NCI-H1048 (cell line): ENCODE data around the gene UBE2J2.
A peak's percentile ranks its signal among the peaks of the same experiment; 100 is the strongest.

Experiments
- DNase-seq: peaks from one replicate; lab custom pipeline; 2025; lab: John Stamatoyannopoulos, UW

UBE2J2 gene

DNA sequence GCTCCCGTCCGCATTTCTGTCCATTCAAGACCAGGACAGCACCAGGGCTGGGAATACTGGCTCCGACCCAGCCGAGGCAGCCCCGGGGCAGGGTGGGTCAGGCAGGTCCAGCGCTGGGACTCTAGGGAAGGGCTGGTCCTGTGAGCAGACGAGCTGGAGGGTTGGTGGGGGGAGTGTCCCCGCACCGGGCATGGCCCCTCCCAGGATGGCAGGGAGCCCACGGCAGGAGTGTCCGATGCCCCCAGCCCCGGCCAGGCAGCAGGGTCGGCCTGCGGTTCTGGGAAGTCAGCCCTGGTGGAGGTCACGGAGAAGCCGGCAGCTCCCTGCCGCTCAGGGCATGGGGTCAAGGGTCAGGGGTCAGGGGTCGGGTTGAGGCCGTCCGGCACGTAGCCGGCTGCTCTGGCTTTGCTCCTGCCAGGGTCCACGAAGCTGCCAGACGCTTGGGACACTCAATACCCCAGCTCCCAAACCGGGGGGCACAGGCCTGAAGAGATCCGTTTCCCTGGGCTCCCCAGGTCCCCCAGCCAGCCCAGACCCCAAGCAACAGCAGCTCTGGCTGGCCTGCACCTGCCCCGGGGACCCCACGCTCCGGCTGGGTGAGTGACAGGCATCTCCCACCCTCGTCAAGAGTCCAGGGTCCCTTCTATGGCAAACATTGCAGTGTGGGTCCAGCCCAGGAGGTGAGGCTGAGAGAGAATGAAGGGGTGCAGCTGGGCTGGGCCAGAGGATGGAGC lies 33.9 kb downstream of the UBE2J2 start:
- no peak for DNase-seq

DNA sequence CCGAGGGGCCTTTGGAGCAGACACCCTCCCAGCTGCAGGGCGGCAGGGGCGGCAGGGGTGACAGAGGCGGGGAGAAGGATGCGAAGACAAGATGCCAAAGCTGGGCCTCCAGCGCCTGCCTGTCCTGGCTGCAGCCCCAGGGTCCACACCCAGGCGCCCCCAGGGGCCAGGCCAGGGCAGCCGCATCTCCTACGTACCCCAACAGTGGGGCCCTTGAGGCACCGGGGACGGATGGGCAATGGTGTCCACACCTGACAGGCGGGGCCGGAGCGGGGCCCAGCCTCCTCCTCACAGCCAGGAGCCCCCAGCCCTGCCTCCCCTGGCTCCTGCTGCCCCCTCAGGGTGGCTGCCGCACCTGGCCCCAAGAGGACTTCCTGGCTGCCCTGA lies 34.4 kb downstream of the UBE2J2 start:
- no peak for DNase-seq

DNA sequence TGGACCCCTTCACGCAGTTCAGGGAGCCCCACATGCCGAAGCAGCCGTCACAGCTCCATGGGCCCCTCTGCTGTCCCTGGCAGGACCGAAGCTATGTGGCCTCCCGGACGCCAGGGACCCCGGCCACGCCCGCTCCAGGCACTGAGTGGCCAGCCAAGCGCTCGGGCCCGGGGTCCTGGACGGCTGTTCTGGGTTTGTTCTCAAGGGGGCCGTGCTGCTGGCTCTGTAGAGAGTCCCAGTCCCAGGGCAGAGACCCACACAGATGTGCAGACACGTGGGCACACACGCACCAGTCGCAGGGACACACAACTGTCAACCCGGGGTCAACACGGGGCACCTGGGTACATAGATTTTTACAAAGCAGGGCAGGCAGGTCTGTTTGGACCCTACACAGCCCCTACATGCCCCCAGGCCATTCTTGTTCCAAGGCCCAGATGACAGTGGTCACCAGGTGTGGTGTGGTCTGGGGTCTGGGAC lies 34.9 kb downstream of the UBE2J2 start:
- DNase-seq: no peak

DNA sequence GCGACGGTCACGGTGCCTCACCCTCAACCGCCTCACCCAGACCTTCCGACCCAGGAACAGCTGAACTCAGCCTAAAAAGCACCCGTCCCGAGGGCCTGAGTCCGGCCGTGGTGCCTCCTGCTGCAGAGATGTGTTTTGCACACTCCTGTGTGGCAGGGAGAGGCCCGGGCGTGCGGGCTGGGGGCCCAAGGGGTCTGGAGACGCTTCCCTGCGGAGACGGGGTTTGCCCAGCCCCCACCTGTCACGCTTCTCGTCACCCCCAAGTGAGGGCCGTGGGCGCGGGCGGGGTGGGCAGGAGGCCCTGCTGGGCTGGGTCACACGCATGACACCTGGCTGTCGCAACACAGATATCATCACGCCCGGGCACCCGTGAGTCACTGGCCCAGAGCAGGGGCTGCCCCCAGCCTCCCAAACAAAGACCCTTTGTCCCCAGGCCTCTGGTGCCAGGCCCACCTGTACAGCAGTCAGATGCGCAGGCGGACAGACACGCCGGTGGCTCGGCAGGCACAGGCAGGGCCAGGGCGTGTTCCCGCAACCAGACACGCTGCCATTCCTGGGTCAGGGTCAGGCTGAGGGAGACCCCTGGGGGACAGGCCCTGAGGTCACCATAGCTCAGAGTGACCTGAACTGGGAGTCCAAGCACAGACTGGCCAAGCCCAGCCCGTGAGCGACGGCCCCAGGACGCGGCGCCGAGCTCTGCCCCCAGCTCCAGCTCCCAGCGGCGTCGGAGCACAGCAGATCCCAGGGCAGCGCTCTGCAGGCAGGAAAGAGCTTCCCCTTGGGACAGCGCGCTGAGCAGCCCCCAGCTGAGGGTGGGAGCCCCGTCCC lies 35.6 kb downstream of the UBE2J2 start:
- DNase-seq: no peak

DNA sequence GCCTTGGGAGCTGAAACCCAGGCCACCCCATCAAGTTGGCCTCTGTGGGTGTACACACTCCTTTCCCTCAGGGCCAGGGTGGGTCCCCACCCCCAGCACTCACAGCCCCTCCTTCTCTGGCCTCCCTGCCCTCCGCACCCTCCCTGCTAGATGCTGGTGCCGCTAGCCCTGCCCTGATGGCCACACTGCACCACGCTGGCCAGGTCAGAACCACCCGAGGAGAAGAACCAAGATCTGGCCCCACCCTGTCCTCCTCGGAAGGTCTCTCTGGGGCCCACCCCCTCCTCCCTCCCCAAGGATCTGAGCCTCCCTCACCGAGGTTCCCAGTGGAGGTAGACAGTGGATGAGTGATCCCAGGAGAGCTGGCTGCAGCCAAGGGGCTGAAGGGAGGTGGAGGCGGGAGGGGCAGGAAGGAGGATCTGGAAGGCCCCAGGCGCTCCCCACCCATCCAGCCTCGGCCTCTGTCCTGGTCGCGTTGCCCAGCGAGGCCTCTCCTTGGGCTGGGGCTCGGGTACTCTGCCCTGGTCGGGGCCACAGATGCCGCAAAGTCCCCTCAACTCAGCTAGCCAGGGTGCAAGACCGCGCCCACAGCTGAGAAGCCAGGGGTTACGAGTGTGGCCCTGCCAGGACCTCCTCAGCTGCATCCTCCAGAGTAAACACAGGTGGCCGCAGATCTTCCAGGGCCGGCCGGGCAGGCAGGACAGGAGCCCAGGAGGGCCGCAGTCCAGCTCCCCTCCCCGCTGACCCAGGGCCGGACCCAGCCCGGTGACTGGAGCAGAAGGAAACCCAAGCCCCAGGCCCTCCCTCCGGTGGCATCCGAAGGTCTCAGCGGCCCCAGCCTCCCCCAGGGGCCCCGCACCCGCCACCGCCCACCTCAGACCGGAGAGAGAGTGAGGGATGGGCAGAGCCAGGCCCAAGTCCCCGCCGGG lies 36.4 kb downstream of the UBE2J2 start:
- no peak for DNase-seq

DNA sequence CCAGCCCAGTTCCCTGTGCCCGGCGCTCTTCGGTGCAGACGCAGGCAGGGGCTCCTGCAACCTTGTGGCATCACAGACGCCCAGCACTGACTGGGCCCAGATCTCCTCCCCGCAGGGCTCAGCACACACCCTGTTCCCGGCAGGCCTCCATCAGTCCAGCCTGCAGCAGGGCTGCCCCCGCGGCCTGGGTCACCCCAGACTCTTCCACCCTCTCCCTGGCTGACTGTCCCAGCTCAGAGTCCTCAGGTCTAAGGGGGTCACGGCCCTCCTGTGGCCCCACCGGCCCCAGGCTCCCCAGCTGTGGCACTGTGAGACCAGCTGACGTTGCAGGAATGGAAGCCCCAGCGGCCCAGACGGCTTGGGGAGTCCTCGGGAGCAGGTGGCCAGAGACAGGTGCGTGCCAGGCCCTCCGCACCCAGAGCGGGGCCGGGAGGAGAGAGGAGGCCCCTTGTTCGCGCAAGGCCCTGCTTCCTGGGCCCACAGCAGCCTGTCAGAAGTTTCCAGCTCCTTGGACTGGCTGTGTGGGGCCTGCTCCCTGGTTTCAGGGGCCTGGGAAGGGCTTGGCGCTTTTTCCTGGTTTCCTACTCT lies 37.4 kb downstream of the UBE2J2 start:
- no peak for DNase-seq

DNA sequence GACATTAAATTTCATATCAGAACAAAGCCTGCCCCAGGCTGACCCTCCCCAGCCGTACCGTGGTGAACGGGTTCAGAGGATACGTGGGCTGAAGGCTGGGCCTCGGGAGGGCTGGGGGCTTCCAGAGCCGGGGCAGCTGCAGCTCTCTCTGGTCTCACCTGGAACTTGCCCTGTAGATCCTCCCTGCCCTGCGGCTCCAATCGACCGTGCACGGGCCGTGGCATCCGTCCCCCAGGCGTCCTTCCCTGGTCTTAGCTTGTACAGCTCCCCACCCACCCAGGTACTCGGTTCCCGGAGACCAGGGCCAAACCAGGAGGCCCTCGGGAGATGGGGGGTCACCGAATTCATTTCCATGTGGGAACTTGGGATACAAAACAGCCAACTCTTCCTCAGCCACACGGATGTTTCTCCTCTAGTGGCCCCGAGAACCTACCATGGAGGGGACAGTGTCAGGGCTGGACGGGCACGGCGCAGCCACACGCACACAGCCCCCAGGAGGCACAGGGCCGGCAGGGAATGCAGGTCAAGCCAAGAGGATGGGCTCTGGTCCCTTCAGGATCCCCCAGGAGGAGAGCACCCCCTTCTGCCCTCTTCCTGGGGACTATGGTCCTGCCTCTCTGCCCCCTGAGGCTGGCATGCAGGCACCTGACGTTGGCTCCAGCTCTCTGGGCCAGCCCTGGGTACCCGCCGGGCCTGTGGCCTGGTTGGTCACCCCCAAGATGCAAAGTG lies 38.5 kb downstream of the UBE2J2 start:
- no peak for DNase-seq

DNA sequence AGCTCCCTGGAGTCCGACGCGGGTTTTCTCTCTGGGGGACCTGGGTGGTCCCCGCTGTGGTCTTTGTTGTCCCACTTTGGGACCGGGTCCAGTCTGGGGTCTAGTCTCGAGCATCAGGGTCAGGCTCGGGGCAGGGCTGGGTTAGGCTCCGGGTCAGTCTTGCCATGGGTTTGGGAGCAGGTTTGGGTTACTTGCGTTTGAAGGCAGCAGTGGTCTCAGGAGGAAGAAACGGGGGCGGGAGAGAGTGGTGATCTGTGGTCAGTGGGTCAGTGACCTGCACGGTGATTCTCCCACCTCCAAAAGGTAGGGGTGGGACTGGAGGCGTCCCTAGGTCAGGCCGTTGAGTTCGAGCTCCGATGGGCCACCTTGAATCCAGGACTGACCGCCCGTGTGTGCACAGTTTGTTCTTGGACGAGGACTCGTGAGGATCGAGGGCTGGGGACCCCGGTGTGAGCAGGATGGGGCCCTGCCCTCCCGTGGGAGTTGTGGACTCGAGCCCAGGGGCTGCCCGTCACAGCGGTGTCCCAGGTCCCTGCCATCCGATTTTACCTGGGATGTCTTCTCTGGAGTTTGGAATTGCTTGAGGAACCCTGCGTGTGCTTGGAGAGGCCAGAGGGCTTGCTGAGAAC lies 39.4 kb downstream of the UBE2J2 start:
- DNase-seq: no peak

DNA sequence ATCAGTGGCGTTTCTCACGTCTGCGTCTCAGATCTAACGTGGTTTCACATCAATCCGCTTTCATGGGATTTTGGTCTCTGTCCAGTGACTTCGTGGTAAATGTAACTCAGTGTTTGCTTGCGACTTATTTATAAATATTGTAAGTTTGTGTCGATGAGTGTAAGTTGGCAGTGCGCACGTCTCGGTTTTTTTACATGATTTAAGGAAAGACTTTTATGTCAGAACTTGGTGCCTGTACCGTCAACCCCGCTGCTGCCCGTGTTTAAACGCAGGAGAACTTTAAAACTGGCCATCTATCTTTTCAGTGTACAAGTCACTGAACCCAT lies 40.1 kb downstream of the UBE2J2 start:
- no peak for DNase-seq

DNA sequence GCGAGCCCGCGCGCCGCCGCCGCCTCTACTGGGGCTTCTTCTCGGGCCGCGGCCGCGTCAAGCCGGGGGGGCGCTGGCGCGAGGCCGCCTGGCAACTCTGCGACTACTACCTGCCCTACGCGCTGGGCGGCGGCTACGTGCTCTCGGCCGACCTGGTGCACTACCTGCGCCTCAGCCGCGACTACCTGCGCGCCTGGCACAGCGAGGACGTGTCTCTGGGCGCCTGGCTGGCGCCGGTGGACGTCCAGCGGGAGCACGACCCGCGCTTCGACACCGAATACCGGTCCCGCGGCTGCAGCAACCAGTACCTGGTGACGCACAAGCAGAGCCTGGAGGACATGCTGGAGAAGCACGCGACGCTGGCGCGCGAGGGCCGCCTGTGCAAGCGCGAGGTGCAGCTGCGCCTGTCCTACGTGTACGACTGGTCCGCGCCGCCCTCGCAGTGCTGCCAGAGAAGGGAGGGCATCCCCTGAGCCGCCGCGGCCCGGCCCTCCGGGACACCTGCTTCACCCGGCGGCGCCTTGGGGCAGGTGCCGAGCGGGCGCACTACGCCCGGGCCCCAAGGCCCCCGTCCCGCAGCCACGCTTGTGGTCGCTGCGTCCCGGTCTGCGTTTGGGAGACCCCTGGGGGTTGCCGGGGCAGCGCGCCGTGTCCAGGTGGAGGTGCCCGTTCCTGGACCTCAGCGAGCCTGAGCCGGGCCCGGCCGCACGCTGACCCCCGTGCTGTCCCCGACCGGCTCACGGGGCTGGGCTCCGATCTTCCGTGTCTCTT lies 40.7 kb downstream of the UBE2J2 start:
- no peak for DNase-seq

DNA sequence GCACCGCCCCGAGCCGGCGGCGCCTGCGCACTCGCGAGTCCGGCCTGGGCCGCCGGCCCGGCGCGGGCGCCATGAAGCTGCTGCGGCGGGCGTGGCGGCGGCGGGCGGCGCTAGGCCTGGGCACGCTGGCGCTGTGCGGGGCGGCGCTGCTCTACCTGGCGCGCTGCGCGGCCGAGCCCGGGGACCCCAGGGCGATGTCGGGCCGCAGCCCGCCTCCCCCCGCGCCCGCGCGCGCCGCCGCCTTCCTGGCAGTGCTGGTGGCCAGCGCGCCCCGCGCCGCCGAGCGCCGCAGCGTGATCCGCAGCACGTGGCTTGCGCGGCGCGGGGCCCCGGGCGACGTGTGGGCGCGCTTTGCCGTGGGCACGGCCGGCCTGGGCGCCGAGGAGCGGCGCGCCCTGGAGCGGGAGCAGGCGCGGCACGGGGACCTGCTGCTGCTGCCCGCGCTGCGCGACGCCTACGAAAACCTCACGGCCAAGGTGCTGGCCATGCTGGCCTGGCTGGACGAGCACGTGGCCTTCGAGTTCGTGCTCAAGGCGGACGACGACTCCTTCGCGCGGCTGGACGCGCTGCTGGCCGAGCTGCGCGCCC lies 41.4 kb downstream of the UBE2J2 start, which contains the start of gene B3GALT6:
Gene B3GALT6, plus strand, starts transcription at position 30 of the 588 bp plus-strand sequence. Its CDS starts 42 bp downstream, at position 72.
- DNase-seq: no peak

DNA sequence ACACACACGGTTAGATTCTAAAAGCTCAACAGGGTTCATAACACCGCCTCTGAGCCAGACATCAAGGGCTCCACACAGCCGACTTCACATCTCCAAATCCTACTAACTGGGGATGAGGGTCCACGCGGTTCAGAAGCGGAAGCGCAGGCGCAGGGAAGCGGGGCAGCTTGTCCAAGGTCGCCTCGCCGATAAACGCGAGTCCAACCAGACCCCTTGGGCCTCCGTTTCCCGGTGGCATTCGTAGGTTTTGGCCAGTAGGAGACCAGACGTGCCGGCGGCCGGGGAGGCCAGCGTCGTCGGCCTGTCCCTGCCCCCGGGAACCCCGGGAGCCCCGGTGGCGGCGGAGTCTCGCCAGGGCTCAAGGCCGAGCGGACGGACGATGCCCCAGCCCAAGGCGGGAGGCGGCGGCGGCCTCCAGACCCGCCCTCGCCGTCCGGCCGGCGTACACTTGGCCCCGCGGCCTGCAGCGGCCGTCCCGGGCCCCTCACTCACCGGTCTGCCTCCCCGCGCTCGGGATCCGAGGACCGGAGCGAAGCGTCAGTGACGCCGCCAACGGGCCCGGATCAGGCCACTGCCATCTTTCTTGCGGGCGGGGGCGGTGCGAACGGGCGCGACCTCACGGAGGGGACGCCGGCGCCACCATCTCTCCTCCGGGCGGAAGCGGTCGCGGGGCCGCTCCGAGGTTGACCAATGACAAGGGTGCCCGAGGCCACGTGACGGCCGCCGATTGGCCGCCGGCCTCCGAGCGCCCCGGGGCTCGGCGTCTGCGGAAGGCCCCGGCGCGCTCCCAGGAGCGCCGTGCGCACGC lies 42.0 kb downstream of the UBE2J2 start, which contains the start of gene SDF4:
Gene SDF4, minus strand, starts transcription at position 602 of the 808 bp plus-strand sequence. CDS start 3,229 bp downstream, outside the sequence.
- DNase-seq: peak; percentile 94

DNA sequence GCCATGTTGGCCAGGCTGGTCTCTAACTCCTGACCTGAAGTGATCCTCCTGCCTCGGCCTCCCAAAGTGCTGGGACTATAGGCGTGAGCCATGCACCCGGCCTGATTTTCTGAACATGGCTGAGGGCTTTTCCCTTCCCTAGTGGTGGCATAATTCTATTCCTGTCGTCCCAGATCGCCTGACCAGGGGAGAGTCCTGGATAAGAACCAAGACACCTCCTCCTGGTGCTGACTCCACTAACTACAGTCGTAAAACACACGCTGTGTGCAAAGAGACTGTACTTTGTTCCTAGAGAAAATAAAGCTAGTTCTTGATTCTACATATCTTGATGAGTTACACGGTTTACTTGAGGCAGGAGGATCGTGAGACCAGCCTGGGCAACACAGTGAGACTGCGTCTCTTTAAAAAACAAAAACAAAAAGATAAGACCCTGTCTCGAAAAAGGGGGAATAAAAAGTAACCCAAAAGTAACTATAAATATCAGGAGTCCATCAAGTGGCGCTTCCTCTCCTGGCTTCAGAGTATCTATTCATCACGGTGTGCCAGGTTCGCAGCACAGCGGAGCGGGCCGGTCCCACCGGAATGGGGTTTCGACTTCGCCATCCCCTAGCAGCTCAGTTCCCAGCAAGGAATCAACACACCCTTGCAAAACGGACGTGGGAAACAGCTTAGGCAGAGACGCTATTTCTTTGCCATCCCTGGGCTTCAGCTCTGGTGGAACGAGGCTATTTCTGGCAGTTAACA lies 42.8 kb downstream of the UBE2J2 start:
- no peak for DNase-seq

DNA sequence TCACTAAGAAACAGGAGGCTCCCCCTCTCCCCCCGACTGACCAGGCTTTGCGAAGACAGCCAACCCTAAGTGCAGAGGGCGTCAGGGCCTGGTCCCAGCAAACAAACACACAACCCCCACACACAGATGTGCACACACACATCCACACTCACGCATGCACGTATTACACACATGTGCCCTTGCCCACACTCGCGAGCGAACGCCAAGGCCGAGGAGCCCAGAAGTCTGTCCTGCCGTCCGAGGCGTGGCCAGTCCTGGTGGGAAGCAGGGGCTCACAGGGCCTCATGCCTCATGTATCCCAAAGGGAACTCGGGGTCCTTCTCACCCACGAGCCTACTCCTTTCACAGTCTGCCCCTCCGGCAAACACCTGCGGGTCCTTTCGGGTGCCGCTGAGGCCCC lies 43.9 kb downstream of the UBE2J2 start:
- no peak for DNase-seq

DNA sequence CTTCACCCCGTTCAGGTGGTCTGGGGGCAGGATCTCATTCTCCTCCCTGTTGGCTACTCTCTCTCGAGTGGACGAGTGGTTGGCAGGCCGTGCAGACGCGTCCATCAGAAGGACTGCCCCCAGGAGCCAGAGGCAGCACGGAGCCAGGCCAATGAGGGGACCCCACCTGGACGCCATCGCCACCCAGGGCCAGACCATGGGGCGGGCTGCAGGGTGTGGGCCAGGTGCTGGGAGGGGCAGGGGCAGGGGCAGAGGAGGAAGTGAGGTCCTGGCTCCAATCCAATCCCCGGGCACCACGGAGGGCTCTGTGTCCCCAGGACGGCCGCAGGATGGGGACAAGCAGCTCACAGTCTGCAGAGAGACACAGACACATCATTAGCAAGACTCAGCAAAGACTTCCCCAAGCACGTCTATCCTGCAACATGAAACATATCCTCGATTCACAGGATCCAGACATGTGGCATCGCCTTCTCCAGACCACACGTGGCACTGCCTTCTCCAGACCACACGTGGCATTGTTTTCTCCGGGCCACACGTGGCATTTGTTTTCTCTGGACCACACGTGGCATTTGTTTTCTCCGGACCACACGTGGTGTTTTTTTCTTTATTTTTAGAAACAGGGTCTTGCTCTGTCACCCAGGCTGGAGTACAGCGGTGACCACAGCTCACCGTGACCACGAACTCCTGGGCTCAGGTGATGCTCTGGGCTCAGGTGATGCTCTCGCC lies 44.9 kb downstream of the UBE2J2 start:
- DNase-seq: no peak

DNA sequence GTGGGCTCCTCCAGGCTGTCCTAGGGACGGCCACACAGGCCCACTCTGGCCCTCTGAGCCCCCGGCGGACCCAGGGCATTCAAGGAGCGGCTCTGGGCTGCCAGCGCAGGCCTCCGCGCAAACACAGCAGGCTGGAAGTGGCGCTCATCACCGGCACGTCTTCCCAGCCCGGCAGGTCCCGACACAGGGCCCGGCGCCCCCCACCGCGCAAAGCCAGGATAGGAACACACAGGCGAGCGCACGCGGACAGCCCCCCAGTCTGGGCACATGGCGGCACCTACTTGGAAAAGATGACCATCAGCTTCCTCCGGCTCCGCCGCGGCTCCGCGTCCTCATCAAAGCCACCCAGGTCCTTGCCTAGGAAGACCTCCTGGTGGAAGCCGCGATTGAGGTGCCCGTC lies 45.5 kb downstream of the UBE2J2 start:
- no peak for DNase-seq

DNA sequence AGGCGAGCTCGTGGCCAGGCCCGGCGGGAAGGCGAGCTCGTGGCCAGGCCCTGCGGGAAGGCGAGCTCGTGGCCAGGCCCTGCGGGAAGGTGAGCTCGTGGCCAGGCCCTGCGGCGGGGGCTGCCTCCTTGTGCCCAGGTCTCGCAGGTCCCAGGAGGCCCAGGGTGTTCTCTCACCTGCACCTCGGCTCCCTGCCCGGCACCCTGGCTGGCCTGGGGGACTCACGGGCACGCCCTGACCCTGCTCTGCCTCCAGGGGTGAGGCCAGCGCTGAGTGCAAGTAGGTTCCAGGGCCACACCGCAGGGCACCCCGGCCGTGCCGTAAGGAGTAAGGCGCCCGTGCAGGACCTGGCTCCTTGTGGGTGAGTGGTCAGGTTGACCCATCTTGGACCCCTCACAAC lies 46.3 kb downstream of the UBE2J2 start:
- DNase-seq: no peak
